Panc1 (cell line): ENCODE data around the gene SCN1B. TPM values are rescaled to one million over a fixed set of nuclear protein-coding genes. Genes with fewer than 3 reads are reported as not detected.

ENCODE experiments used
- ATAC-seq: fragments of 200-7000 bp; cut with Tn5 transposase; 2 replicates; pipeline ENCODE4 v1.9.1; 2020; ENCODE audit warnings: mild to moderate bottlenecking, moderate library complexity
- BruUV-seq: library from RNA; stranded (reverse); fragments of 400-500 nt; replicated peaks from 2 replicates; lab custom pipeline; 2021; lab: Mats Ljungman, UMichigan
- CTCF ChIA-PET: fragments of 300-600 bp; sonication (Branson Sonifier 250); formaldehyde crosslinking; loops from one replicate; lab custom pipeline; 2022; ENCODE audit warnings: antibody characterized with exemption; lab: Charles Lee
- POLR2A ChIA-PET: fragments of 300-600 bp; sonication (Branson Sonifier 250); formaldehyde crosslinking; loops from one replicate; lab custom pipeline; 2022; ENCODE audit warnings: antibody characterized with exemption; lab: Charles Lee
- DNase-seq: peaks from one replicate; pipeline ENCODE4 v3.0.0-alpha.2; 2010; ENCODE audit warnings: low read depth, low spot score
- H3K27ac ChIP-seq: 2 replicates; pipeline ENCODE4 v1.5.1; 2011; ENCODE audit warnings: mild to moderate bottlenecking, low read length, inconsistent platforms
- H3K27me3 ChIP-seq: fragments of 200-500 bp; sonication (Bioruptor generic); 2 replicates; pipeline ENCODE4 v1.6.0; 2014; ENCODE audit warnings: low read length, inconsistent platforms; ENCODE audit not compliant: control insufficient read depth, insufficient read depth
- H3K36me3 ChIP-seq: fragments of 200-500 bp; sonication (Bioruptor generic); 2 replicates; pipeline ENCODE4 v1.5.1; 2014; ENCODE audit warnings: inconsistent platforms, mild to moderate bottlenecking, low read length, moderate library complexity; ENCODE audit not compliant: control insufficient read depth, insufficient read depth
- H3K4me1 ChIP-seq: 2 replicates; pipeline ENCODE4 v1.5.1; 2011; ENCODE audit warnings: inconsistent platforms, mild to moderate bottlenecking, low read length, moderate library complexity; ENCODE audit not compliant: control insufficient read depth, insufficient read depth
- H3K4me3 ChIP-seq, 2 experiments: 2 replicates each; pipeline ENCODE4 v1.5.1; 2011 to 2012; ENCODE audit warnings: low read depth in 2 of 2, low read length in 2 of 2, mild to moderate bottlenecking in 2 of 2, inconsistent platforms in 1 of 2, moderate library complexity in 1 of 2
- H3K9me3 ChIP-seq: fragments of 200-500 bp; sonication (Bioruptor generic); 2 replicates; pipeline ENCODE4 v1.5.1; 2014; ENCODE audit warnings: low read depth, mild to moderate bottlenecking, inconsistent platforms, low read length, moderate library complexity; ENCODE audit not compliant: control insufficient read depth, insufficient read depth
- CTCF ChIP-seq: fragments of 450-650 bp; IDR thresholded peaks from 2 replicates; pipeline ENCODE4 v1.5.1; 2017; ENCODE audit warnings: mild to moderate bottlenecking
- POLR2AphosphoS5 ChIP-seq: IDR thresholded peaks from 2 replicates; pipeline ENCODE4 v1.6.1; 2012; ENCODE audit warnings: mild to moderate bottlenecking, low read depth, low read length, moderate library complexity
- REST ChIP-seq, 2 experiments: IDR thresholded peaks; 2 replicates each; pipeline ENCODE4 v1.6.1; 2011 to 2012; ENCODE audit warnings: low read depth in 2 of 2, control low read depth in 1 of 2, low read length in 1 of 2, mild to moderate bottlenecking in 1 of 2, moderate library complexity in 1 of 2; ENCODE audit not compliant: insufficient read depth in 1 of 2
- SIN3A ChIP-seq: IDR thresholded peaks from 2 replicates; pipeline ENCODE4 v1.6.1; 2012; ENCODE audit warnings: low read depth, mild to moderate bottlenecking, low read length, moderate library complexity, borderline replicate concordance; ENCODE audit not compliant: insufficient read depth
- TCF7L2 ChIP-seq: IDR thresholded peaks from 2 replicates; pipeline ENCODE4 v1.6.1; 2011; ENCODE audit warnings: mild to moderate bottlenecking, low read depth, low read length, inconsistent platforms
- in situ Hi-C: cut with HindIII; loops from 2 replicates; pipeline ENCODE4 v1.10.0; 2016; ENCODE audit warnings: low sequenced_read_pairs, low pct_unique_long_range_greater_than_20kb
- intact Hi-C: fragments of 100-400 bp; cut with micrococcal nuclease; formaldehyde crosslinking; loops from one replicate; pipeline ENCODE4 v1.10.0; 2022; ENCODE audit not compliant: unreplicated experiment
- total RNA-seq: library from RNA; stranded (reverse); gene quantifications from one replicate; pipeline ENCODE4 v1.2.1, GENCODE V29; 2021; ENCODE audit not compliant: unreplicated experiment

SCN1B gene
- total RNA-seq, 1 experiment from 2014 or later, result 4.6 TPM

DNA sequence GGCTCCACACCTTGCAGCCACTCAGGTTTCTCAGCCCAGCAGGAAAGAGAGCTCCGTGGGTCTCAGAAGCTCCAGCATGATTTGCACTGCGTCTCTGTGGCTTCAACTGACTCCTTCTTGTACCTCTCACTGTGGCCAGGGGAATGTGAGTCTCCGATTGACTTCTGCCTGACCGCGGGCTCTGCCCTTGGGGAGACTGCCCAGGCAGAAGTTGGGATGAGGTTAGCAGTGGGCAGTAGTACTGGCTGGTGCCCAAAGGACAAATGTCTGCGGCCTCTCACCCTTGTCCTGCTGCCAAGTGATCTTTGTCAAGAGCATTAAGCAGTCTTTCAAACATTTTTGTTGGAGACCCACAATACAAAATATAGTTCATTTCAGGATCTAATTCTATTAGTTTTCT, 50.9 kb downstream of the SCN1B start:
- H3K27ac ChIP-seq, result no peak overlapping the region
- ATAC-seq (no peak), DNase-seq (no peak)
- no peaks in the 10 kb centered on the region for H3K9me3 ChIP-seq
- no peaks in the 10 kb centered on the region; the same call in 1 of the 2 replicates for H3K27me3 ChIP-seq
- ChIA-PET CTCF (interaction anchor here (0.6 to 0.7 kb wide), 3 partner anchors 14 to 36 kb away, joined by 3 to 7 read pairs (median 3); no protein-coding TSS in a partner anchor), POLR2A (no interaction called here)
- intact Hi-C loops, result no loop called here
- in situ Hi-C loops, result no loop called here
- TF ChIP-seq CTCF (no peak), TCF7L2 (no peak), POLR2AphosphoS5 (no peak), REST (IDR thresholded peaks at IDR 0.05; ENCODE audit: insufficient read depth in 1 of 2, low read depth in 2 of 2, low read length in 1 of 2) (no peak), SIN3A (no peak)
- H3K36me3 ChIP-seq, result no peaks in the 10 kb centered on the region
- H3K4me1 ChIP-seq, result no peaks in the 10 kb centered on the region
- no TSS peak for BruUV-seq
- no peak overlapping the region for H3K4me3 ChIP-seq

DNA sequence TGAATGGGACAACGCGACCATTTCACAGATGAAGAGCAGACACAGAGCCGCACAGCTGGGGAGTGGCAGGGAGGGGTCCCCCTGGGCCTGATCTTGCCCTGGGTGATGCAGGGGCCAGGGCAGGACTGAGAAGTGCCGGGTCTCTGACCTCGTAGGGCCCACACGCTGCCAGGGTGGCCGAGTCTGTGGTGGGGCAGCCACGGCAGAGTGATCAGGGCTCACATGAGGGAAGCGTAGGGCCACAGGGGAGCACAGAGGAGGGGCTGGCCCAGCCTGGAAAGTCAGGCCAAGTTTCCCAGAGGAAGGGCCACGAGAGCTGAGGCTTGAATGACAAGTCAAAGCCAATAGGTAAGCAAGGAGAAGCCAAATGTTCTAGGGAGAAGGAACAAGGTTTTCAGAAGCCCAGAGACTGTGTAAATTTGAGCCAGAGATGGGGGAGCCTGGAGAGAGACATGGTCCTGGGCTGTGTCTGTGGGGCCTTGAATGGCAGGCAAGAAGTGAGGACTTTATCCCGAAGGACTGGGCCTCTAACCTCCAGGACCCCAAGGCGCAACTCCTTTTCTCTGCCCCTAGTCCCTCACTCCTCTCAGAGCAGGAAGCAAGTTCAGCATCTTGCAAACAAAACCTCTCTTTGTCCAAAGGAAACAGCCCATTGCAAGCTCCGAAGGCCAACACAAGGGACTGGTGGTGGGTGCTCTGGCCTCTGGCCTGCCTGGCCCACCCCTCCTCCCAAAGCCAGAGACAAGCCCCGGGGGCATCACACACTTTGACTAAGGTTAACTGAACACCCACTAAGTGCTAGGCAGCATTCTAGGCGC, 53.6 kb downstream of the SCN1B start:
- Histone ChIP-seq H3K27ac (no peak overlapping the region), H3K27me3 (no peaks in the 10 kb centered on the region), H3K9me3 (no peaks in the 10 kb centered on the region), H3K4me1 (no peaks in the 10 kb centered on the region), H3K36me3 (no peaks in the 10 kb centered on the region), H3K4me3 (no peak overlapping the region)
- no peak for TF ChIP-seq SIN3A
- no peak for TF ChIP-seq REST (IDR thresholded peaks at IDR 0.05; ENCODE audit: insufficient read depth in 1 of 2, low read depth in 2 of 2, low read length in 1 of 2)
- no peak for TF ChIP-seq CTCF
- no peak for TF ChIP-seq POLR2AphosphoS5
- no peak for TF ChIP-seq TCF7L2
- no TSS peak for BruUV-seq
- CTCF ChIA-PET, result no interaction called here
- in situ Hi-C loops, result no loop called here
- DNase-seq (no peak), ATAC-seq (no peak)
- POLR2A ChIA-PET, result no interaction called here
- intact Hi-C loops, result no loop called here
